Spleen (tissue), 7 donors: ENCODE data around the gene ABHD1.

ENCODE experiments used
- POLR2AphosphoS5 ChIP-seq, 3 donors: sonication (generic); formaldehyde crosslinking; IDR thresholded peaks; one replicate each; pipeline ENCODE4 v1.5.1; 2017; ENCODE audit warnings: antibody characterized with exemption in 3 of 3
- TF ChIP-seq, protein P1 (sequence below), 11 experiments: fragments of 200-600 bp in 7 of 11; fragments of 450-650 bp in 4 of 11; sonication (generic) in 4 of 11; IDR thresholded peaks in 8 of 11; conservative IDR thresholded peaks in 3 of 11; 1 replicate in 7 of 11; 2 replicates in 4 of 11; pipeline versions ENCODE4 v1.4.0 to v1.8.0; 2016 to 2021; ENCODE audit warnings: antibody characterized with exemption in 11 of 11, inconsistent platforms in 4 of 11, mild to moderate bottlenecking in 1 of 11
- donor health status: DM: no; HTN: no; CAD: no; lungs with moderate emphysema.
- donor health status: DM: no; HTN: no; CAD: no.
- donor health status: DM: no; HTN: no; CAD: no.

DNA sequence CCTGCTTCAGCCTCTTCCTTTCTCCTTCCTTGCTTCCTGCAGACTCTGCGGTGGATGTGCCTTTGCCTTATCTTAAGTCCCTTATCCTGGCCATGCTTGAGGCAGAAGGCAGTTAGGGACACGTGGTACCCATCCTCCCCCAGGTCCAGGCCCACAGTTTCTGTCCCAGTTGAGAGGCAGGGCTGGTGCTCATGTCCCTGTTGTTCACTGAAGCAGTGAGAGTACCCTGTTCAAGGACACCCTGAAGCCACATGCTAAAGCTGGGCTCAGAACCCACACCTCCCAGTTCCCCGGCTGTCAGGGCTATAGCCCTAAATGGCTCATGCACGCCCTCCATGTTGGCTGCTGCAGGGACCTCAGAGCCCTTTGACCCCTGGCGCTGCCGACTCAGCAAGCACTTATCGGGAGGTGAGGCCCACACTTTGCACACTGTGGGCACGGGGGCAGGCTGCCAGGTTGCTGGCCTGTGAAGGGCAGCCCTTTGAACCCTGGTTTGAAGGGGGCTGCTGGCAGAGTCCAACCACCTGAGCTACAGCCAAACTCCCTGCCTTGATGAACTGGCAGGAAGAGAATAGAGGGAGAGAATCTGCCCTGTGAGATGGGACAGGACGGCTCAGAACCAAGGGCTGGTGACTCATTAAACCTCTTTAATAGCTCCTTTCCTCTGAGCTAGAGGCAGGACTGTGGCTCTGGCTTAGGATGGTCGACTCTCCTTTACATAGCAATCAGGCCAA lies 30.8 kb upstream of the ABHD1 start:
- TF ChIP-seq, protein P1, sequence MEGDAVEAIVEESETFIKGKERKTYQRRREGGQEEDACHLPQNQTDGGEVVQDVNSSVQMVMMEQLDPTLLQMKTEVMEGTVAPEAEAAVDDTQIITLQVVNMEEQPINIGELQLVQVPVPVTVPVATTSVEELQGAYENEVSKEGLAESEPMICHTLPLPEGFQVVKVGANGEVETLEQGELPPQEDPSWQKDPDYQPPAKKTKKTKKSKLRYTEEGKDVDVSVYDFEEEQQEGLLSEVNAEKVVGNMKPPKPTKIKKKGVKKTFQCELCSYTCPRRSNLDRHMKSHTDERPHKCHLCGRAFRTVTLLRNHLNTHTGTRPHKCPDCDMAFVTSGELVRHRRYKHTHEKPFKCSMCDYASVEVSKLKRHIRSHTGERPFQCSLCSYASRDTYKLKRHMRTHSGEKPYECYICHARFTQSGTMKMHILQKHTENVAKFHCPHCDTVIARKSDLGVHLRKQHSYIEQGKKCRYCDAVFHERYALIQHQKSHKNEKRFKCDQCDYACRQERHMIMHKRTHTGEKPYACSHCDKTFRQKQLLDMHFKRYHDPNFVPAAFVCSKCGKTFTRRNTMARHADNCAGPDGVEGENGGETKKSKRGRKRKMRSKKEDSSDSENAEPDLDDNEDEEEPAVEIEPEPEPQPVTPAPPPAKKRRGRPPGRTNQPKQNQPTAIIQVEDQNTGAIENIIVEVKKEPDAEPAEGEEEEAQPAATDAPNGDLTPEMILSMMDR (IDR thresholded peaks at IDR 0.05 in 8 of 11, conservative IDR thresholded peaks at IDR 0.05 in 3 of 11): no peak
- TF ChIP-seq POLR2AphosphoS5 (IDR thresholded peaks at IDR 0.05): no peak
